H9 (cell line): Measurements from ENCODE around the gene ADAMTS6. TPM values are rescaled to one million over a fixed set of nuclear protein-coding genes. Genes with fewer than 3 reads are reported as not detected.

ENCODE experiments used
- DNase-seq: peaks from one replicate; pipeline ENCODE4 v3.0.0-alpha.2; 2017
- H2AFZ ChIP-seq: one replicate; pipeline ENCODE4 v1.6.1; 2013; ENCODE audit warnings: mild to moderate bottlenecking, low read length, control low read depth, moderate library complexity
- H2AK5ac ChIP-seq: 2 replicates; pipeline ENCODE4 v1.6.1; 2013; ENCODE audit warnings: low read length, control low read depth, mixed read lengths; ENCODE audit not compliant: insufficient read length
- H2BK120ac ChIP-seq: one replicate; pipeline ENCODE4 v1.6.1; 2013; ENCODE audit warnings: low read depth, mild to moderate bottlenecking, low read length, control low read depth, inconsistent platforms; ENCODE audit not compliant: poor library complexity, severe bottlenecking
- H2BK12ac ChIP-seq: 2 replicates; pipeline ENCODE4 v1.6.1; 2013; ENCODE audit warnings: low read length, control low read depth, mixed read lengths, low read depth; ENCODE audit not compliant: insufficient read length
- H2BK15ac ChIP-seq: 2 replicates; pipeline ENCODE4 v1.6.1; 2013; ENCODE audit warnings: low read depth, low read length, control low read depth
- H2BK20ac ChIP-seq: one replicate; pipeline ENCODE4 v1.6.1; 2013; ENCODE audit warnings: low read depth, mild to moderate bottlenecking, low read length, control low read depth, inconsistent platforms; ENCODE audit not compliant: poor library complexity, severe bottlenecking
- H2BK5ac ChIP-seq: 2 replicates; pipeline ENCODE4 v1.6.1; 2013; ENCODE audit warnings: low read length, control low read depth, mixed read lengths; ENCODE audit not compliant: insufficient read length
- H3K14ac ChIP-seq: 2 replicates; pipeline ENCODE4 v1.6.1; 2013; ENCODE audit warnings: low read length, control low read depth; ENCODE audit not compliant: insufficient read depth
- H3K18ac ChIP-seq: 2 replicates; pipeline ENCODE4 v1.6.1; 2013; ENCODE audit warnings: low read depth, mild to moderate bottlenecking, mixed read lengths, low read length, control low read depth; ENCODE audit not compliant: insufficient read length
- H3K23ac ChIP-seq: 2 replicates; pipeline ENCODE4 v1.6.1; 2013; ENCODE audit warnings: low read length, control low read depth, mixed read lengths, low read depth; ENCODE audit not compliant: insufficient read length
- H3K23me2 ChIP-seq: 2 replicates; pipeline ENCODE4 v1.6.1; 2013; ENCODE audit warnings: low read depth, mild to moderate bottlenecking, mixed read lengths, low read length, control low read depth; ENCODE audit not compliant: insufficient read length, poor library complexity, severe bottlenecking
- H3K27ac ChIP-seq: 2 replicates; pipeline ENCODE4 v1.5.1; 2013; ENCODE audit warnings: low read length, control low read depth, mixed read lengths, low read depth; ENCODE audit not compliant: insufficient read length
- H3K27me3 ChIP-seq: 2 replicates; pipeline ENCODE4 v1.6.1; 2013; ENCODE audit warnings: low read length, control low read depth, inconsistent platforms; ENCODE audit not compliant: insufficient read depth
- H3K4ac ChIP-seq: 2 replicates; pipeline ENCODE4 v1.6.1; 2013; ENCODE audit warnings: low read depth, mild to moderate bottlenecking, control low read depth, inconsistent platforms, low read length, moderate library complexity
- H3K4me1 ChIP-seq: 2 replicates; pipeline ENCODE4 v1.6.1; 2013; ENCODE audit warnings: low read length, control low read depth, inconsistent platforms; ENCODE audit not compliant: insufficient read depth
- H3K4me2 ChIP-seq: 2 replicates; pipeline ENCODE4 v1.6.1; 2013; ENCODE audit warnings: low read length, control low read depth, mixed read lengths; ENCODE audit not compliant: insufficient read length, insufficient read depth
- H3K56ac ChIP-seq: 2 replicates; pipeline ENCODE4 v1.6.1; 2013; ENCODE audit warnings: low read depth, mild to moderate bottlenecking, mixed read lengths, low read length, control low read depth; ENCODE audit not compliant: insufficient read length
- H3K79me1 ChIP-seq: 2 replicates; pipeline ENCODE4 v1.6.1; 2013; ENCODE audit warnings: low read depth, mild to moderate bottlenecking, moderate library complexity, low read length, control low read depth, inconsistent platforms; ENCODE audit not compliant: insufficient read depth, poor library complexity, severe bottlenecking
- H3K79me2 ChIP-seq: 2 replicates; pipeline ENCODE4 v1.6.1; 2013; ENCODE audit warnings: low read length, control low read depth, inconsistent platforms; ENCODE audit not compliant: insufficient read depth
- H3K9ac ChIP-seq: 2 replicates; pipeline ENCODE4 v1.6.1; 2013; ENCODE audit warnings: low read length, control low read depth, mixed read lengths; ENCODE audit not compliant: insufficient read length; ENCODE audit errors: extremely low read depth
- H3K9me3 ChIP-seq: one replicate; pipeline ENCODE4 v1.6.1; 2013; ENCODE audit warnings: low read depth, low read length, inconsistent platforms; ENCODE audit not compliant: control insufficient read depth
- H3T11ph ChIP-seq: one replicate; pipeline ENCODE4 v1.6.1; 2013; ENCODE audit warnings: mild to moderate bottlenecking, low read length, control low read depth, inconsistent platforms
- H4K20me1 ChIP-seq: one replicate; pipeline ENCODE4 v1.6.1; 2013; ENCODE audit not compliant: control insufficient read depth, insufficient read length, insufficient read depth
- H4K5ac ChIP-seq: 2 replicates; pipeline ENCODE4 v1.6.1; 2013; ENCODE audit warnings: low read depth, mild to moderate bottlenecking, mixed read lengths, low read length, control low read depth; ENCODE audit not compliant: insufficient read length
- H4K8ac ChIP-seq: replicated peaks from 2 replicates; pipeline ENCODE4 v1.6.1; 2013; ENCODE audit warnings: low read length, control low read depth, mixed read lengths, low read depth; ENCODE audit not compliant: insufficient read length
- H4K91ac ChIP-seq: 2 replicates; pipeline ENCODE4 v1.6.1; 2013; ENCODE audit warnings: low read depth, mild to moderate bottlenecking, moderate library complexity, mixed read lengths, low read length, control low read depth; ENCODE audit not compliant: insufficient read length
- H3K27ac Mint-ChIP-seq, 3 experiments: 2 replicates in 2 of 3; 3 replicates in 1 of 3; pipeline ENCODE4 v1.8.0; 2020 to 2021; ENCODE audit warnings: mixed read lengths in 3 of 3, mild to moderate bottlenecking in 1 of 3, moderate library complexity in 1 of 3
- H3K27me3 Mint-ChIP-seq: 2 replicates; pipeline ENCODE4 v1.8.0; 2021; ENCODE audit warnings: low read depth, mild to moderate bottlenecking, moderate library complexity, mixed read lengths
- H3K36me3 Mint-ChIP-seq, 3 experiments: 2 replicates in 2 of 3; 3 replicates in 1 of 3; pipeline ENCODE4 v1.8.0; 2020 to 2021; ENCODE audit warnings: low read depth in 3 of 3, mixed read lengths in 3 of 3; ENCODE audit not compliant: insufficient read depth in 1 of 3
- H3K4me1 Mint-ChIP-seq, 2 experiments: 2 replicates each; pipeline ENCODE4 v1.8.0; 2020; ENCODE audit warnings: mixed read lengths in 2 of 2
- H3K4me3 Mint-ChIP-seq, 2 experiments: 2 replicates in 1 of 2; 3 replicates in 1 of 2; pipeline ENCODE4 v1.8.0; 2020 to 2021; ENCODE audit warnings: mild to moderate bottlenecking in 2 of 2, mixed read lengths in 2 of 2, moderate library complexity in 1 of 2
- H3K9me3 Mint-ChIP-seq, 2 experiments: 2 replicates in 1 of 2; 3 replicates in 1 of 2; pipeline ENCODE4 v1.8.0; 2020; ENCODE audit warnings: mild to moderate bottlenecking in 2 of 2, mixed read lengths in 2 of 2, moderate library complexity in 1 of 2
- CTCF ChIP-seq: fragments of 200-600 bp; sonication (generic); conservative IDR thresholded peaks from 3 replicates; pipeline ENCODE4 v1.8.0; 2021; ENCODE audit warnings: antibody characterized with exemption, mild to moderate bottlenecking
- WGBS: extraction: QIAGEN DNeasy Blood & Tissue Kit; methylation state at CpG from one replicate; pipeline ENCODE4 v1.1.7; 2013; ENCODE audit warnings: missing lambda C conversion rate, low lambda C conversion rate, mixed read lengths; ENCODE audit not compliant: insufficient read length; ENCODE audit errors: extremely low coverage; 5-methylcytosine and 5-hydroxymethylcytosine counted together
- total RNA-seq: library from RNA; stranded (reverse); gene quantifications from 2 replicates; pipeline ENCODE4 v1.2.1, GENCODE V29; 2021

ADAMTS6 gene
- total RNA-seq, 1 experiment from 2014 or later: 0.33 TPM

GRCh38 chr5:65506961-65507360, 25.2 kb upstream of the ADAMTS6 start:
- Histone ChIP-seq H4K8ac (no peak overlapping the region), H2AFZ (no peak overlapping the region), H3K23me2 (no peaks in the 10 kb centered on the region), H3K18ac (no peak overlapping the region), H2BK15ac (no peak overlapping the region), H3K9me3 (no peaks in the 10 kb centered on the region), H2BK12ac (no peak overlapping the region), H3K23ac (no peak overlapping the region), H2BK5ac (no peak overlapping the region), H3T11ph (no peak overlapping the region), H3K4ac (no peak overlapping the region), H3K79me2 (no peaks in the 10 kb centered on the region), H3K27ac (no peak overlapping the region), H4K20me1 (no peaks in the 10 kb centered on the region), H3K56ac (no peak overlapping the region), H3K9ac (no peak overlapping the region), H4K91ac (no peak overlapping the region), H3K4me2 (no peak overlapping the region), H3K14ac (no peak overlapping the region), H2AK5ac (no peak overlapping the region), H2BK20ac (no peak overlapping the region), H3K4me1 (no peaks in the 10 kb centered on the region), H2BK120ac (no peak overlapping the region), H3K79me1 (no peaks in the 10 kb centered on the region), H4K5ac (no peak overlapping the region), H3K27me3 (no peaks in the 10 kb centered on the region)
- Mint-ChIP-seq H3K9me3 (no peaks in the 10 kb centered on the region), H3K36me3 (peaks cover 0 to 2% (median 0%) of the 10 kb centered on the region in 3 experiments; a peak in 2 of 7 replicates), H3K4me1 (no peaks in the 10 kb centered on the region), H3K4me3 (no peak overlapping the region), H3K27me3 (no peaks in the 10 kb centered on the region), H3K27ac (no peak overlapping the region)
- WGBS: no CpG with 5 or more reads among the region's 3 CpGs
- no peak for DNase-seq
- no peak for TF ChIP-seq CTCF
